Measurements from ENCODE around the gene SFT2D1.

The SFT2D1 gene

DNA sequence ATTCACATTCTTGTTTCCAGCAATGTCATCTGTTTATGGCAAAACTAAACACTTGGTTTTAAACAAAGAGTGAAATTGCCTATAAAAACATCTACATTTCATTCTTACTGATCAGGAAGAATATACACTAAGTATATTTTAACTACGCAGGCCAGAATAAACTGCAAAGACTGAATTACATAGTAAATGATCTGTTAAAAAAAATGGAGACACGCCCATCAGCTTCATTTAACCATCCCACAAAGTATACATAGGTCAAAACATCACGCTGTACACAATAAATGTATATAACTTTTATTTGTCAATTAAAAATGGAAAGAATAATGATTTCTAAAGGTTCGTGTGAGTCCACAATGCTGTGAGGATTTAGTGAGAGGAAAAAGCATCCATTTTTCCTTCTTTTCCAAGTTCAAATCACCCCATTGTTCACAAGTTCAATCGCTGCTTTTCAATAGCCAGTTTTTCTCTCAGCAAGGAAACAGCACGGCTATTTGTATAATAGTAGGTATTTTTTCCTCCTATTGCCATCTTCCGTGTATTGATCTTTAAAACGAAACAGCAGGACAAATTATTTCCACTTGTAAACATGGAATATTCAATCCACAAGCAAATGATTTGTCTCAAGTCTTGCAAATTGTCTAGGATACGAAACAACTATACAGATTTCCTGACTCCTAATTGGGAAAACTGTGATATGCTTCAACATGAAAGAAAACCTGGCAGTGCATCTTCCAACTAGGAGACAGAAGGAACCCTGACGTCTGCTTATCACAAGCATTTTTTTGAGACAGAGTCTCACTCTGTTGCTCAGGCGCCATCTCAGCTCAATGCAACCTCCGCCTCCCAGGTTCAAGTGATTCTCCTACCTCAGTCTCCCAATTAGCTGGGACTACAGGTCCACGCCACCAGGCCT lies 10.6 kb downstream of the SFT2D1 start:
- no peak for DNase-seq (ENCODE audit: extremely low spot score)
- ChIA-PET POLR2A (no interaction called here), CTCF (interaction anchor here (1.4 kb wide), 1 partner anchor 11 kb away, joined by 3 read pairs; no protein-coding TSS in a partner anchor)
- TF ChIP-seq, protein P1, sequence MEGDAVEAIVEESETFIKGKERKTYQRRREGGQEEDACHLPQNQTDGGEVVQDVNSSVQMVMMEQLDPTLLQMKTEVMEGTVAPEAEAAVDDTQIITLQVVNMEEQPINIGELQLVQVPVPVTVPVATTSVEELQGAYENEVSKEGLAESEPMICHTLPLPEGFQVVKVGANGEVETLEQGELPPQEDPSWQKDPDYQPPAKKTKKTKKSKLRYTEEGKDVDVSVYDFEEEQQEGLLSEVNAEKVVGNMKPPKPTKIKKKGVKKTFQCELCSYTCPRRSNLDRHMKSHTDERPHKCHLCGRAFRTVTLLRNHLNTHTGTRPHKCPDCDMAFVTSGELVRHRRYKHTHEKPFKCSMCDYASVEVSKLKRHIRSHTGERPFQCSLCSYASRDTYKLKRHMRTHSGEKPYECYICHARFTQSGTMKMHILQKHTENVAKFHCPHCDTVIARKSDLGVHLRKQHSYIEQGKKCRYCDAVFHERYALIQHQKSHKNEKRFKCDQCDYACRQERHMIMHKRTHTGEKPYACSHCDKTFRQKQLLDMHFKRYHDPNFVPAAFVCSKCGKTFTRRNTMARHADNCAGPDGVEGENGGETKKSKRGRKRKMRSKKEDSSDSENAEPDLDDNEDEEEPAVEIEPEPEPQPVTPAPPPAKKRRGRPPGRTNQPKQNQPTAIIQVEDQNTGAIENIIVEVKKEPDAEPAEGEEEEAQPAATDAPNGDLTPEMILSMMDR (IDR thresholded peaks at IDR 0.05; ENCODE audit: control extremely low read depth, extremely low read depth, low read depth, missing control alignments), result no peak

DNA sequence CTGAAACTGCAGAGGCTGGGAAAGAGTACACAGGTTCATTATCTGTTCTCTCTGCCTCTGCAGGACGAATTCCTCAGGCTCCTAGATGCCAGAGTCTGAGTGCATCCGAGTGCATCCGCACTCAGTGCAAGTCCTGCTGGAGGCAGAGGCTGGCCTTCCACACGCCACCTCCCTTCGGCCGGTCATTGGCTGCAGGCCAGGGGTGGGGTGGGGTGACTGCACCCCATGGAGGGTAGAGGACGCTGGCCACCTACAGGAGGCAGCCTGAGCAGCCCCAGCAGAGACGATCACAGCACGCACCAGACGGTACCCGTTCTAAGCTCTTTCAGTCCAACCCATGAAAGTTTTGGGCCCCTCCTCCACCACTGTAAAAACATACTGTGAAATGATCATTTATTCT lies 11.7 kb downstream of the SFT2D1 start:
- POLR2A ChIA-PET, result no interaction called here
- TF ChIP-seq, protein P1 (IDR thresholded peaks at IDR 0.05; ENCODE audit: control extremely low read depth, extremely low read depth, low read depth, missing control alignments), result no peak
- CTCF ChIA-PET, result no interaction called here
- no peak for DNase-seq (ENCODE audit: extremely low spot score)

DNA sequence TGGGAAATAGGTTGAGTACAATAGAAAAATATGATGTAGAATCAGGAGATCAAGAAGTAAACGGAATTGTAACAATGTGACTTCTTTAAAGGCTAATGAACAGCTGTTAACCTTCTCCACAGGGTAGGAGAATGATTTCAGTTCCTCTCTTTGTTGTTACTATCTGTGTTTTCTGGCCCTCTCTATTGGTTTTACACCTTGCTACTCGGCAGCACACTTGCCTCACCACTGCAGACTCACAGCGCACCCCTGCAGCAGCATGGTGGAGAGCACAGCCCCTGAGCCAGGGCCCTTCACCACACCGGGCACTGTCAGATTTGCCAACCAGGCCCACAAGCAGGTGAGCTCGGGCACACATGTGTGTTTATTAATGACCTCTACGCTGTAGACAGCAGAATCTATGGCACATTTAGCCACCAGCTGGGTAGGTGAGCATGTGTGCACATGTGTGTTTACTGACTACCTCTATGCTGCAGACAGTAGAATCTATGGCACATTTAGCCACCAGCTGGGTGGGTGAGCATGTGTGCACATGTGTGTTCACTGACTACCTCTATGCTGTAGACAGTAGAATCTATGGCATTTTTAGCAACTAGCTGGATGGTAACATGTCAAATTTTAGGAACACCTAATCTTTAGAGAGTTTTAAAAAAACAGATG lies 16.8 kb downstream of the SFT2D1 start:
- TF ChIP-seq, protein P1 (IDR thresholded peaks at IDR 0.05; ENCODE audit: control extremely low read depth, extremely low read depth, low read depth, missing control alignments), result no peak
- ChIA-PET POLR2A (interaction anchor here (1.0 kb wide), 1 partner anchor 17 kb away, joined by 3 read pairs; the partner anchor contains the start of gene PRR18), CTCF (interaction anchor here (0.7 to 3.2 kb wide), 9 partner anchors 11 to 76 kb away, joined by 3 to 41 read pairs (median 5); partner anchors contain the start of gene PRR18)
- peak; percentile 52 for DNase-seq (ENCODE audit: extremely low spot score)

DNA sequence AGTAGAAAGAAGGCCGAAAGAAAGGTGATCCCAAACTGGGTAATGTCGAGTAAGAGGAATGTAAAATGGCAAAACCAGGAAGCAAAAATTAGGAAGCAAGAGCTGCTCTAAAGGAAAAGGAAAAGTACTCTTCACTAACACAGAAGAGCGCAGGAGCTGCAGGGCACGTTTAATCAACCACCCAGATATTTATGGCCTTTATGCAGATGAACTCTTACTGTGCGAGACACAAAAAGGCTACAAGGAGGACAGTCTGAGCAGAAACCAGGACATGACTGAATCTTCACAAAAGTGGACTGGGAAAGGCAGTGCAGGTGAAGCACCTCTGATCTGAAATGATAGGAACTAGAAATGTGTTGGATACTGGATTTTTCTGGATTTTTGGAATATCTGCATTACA lies 18.9 kb downstream of the SFT2D1 start:
- no peak for DNase-seq (ENCODE audit: extremely low spot score)
- POLR2A ChIA-PET, result no interaction called here
- CTCF ChIA-PET, result interaction anchor here (1.3 to 2.9 kb wide), 4 partner anchors 10 to 58 kb away, joined by 5 to 16 read pairs (median 7); no protein-coding TSS in a partner anchor
- TF ChIP-seq, protein P1 (IDR thresholded peaks at IDR 0.05; ENCODE audit: control extremely low read depth, extremely low read depth, low read depth, missing control alignments), result no peak

DNA sequence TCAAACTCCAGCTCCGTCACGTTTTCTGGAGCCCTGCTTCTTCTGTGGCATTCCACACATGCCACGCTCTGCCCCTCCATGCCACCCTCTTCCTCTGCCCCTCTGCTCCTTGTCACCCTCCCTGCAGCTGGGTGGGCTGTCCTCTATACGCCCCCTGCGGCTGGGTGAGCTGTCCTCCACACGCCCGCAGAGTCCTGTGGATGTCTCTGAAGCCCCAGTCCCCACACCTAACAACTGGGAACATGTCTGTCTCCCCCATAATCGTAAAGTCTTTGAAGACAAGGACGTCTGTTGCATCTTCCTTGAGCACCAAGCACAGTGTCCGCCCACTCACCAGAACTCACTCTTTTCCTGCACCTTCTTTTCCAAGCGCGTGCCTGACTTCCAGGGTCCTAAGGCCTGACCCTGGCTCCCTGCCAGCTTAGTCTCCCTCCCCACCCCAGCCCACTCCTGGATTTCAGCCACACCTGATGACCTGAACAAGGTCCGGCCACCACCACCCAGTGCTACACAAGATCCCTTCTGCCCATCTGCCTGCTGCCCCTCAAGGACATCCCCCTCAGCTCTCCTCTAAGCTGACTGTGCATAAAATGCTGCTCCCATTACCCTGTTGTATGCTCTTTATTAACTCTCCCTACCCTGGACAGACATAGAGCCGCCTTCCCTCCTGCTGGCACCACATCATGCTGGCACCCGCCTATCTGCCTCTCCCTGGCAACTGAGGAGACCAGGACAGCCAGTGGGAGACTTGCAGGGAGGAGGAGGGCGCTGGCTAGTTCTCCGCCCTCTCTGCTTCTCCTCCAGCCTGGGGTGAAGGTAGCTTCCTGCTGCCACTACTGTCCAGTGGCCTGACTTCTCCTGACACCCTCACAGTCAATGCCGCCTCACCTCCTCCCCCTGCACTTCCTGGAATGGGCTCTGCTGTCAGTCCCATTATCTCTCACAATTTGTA lies 23.4 kb downstream of the SFT2D1 start:
- POLR2A ChIA-PET, result no interaction called here
- CTCF ChIA-PET, result interaction anchor here (0.7 to 2.7 kb wide), 5 partner anchors 9 to 82 kb away, joined by 3 to 11 read pairs (median 4); no protein-coding TSS in a partner anchor
- no peak for DNase-seq (ENCODE audit: extremely low spot score)
- TF ChIP-seq, protein P1 (IDR thresholded peaks at IDR 0.05; ENCODE audit: control extremely low read depth, extremely low read depth, low read depth, missing control alignments), result no peak

All from GM10248 (cell line).